Measurements from ENCODE around the gene TNFSF11. TPM values are rescaled to one million over a fixed set of nuclear protein-coding genes. Genes with fewer than 3 reads are reported as not detected.
"Not testable (repeated sequence)": the region's sequence is repeated elsewhere in the genome, so short reads cannot be mapped to it uniquely, and the experiment has no call there.

Gene TNFSF11
- total and polyA plus RNA-seq, 2 experiments from 2014 or later = 9.9 TPM

DNA sequence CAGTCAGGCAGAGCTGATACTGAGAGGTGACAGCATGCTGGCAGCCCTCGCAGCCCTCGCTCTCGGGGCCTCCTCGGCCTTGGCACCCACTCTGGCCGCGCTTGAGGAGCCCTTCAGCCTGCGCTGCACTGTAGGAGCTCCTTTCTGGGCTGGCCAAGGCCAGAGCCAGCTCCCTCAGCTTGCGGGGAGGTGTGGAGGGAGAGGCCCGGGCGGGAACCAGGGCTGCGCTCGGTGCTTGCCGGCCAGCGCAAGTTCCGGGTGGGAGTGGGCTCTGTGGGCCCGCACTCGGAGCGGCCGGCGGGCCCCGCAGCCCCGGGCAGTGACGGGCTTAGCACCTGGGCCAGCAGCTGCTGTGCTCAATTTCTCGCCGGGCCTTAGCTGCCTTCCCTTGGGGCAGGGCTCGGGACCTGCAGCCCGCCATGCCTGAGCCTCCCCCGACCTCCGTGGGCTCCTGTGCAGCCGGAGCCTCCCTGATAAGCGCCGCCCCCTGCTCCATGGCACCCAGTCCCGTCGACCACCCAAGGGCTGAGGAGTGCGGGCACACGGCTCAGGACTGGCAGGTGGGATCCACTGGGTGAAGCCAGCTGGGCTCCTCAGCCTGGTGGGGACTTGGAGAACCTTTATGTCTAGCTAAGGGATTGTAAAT is 14.3 kb upstream of the TNFSF11 start:
- not testable (repeated sequence) for H3K27ac ChIP-seq (ENCODE audit: low read depth); DNase-seq (ENCODE audit: low spot score); H3K27me3 Mint-ChIP-seq (ENCODE audit: insufficient read depth, low read depth, poor library complexity); H3K79me2 ChIP-seq (replicated peaks; ENCODE audit: insufficient read depth); H3K4me2 ChIP-seq; H3K27ac Mint-ChIP-seq; H3K4me3 Mint-ChIP-seq; H3K27me3 ChIP-seq (ENCODE audit: insufficient read depth); H3K4me3 ChIP-seq; H3K4me1 Mint-ChIP-seq; H3K9me2 ChIP-seq (ENCODE audit: insufficient read depth); ATAC-seq; H4K20me1 ChIP-seq (replicated peaks; ENCODE audit: insufficient read depth); H3F3A ChIP-seq (replicated peaks; ENCODE audit: low read depth); H3K4me1 ChIP-seq (ENCODE audit: insufficient read depth)
- peaks cover 42% of the 10 kb centered on the region for H3K9me3 Mint-ChIP-seq
- peaks cover 30% of the 10 kb centered on the region for H3K36me3 Mint-ChIP-seq (ENCODE audit: low read depth)
- Histone ChIP-seq H2AFZ (peak overlapping the region; percentile 76; the same call in 1 of the 2 replicates), H3K36me3 (ENCODE audit: insufficient read depth) (peaks cover 17% of the 10 kb centered on the region; the same call in 1 of the 2 replicates)

DNA sequence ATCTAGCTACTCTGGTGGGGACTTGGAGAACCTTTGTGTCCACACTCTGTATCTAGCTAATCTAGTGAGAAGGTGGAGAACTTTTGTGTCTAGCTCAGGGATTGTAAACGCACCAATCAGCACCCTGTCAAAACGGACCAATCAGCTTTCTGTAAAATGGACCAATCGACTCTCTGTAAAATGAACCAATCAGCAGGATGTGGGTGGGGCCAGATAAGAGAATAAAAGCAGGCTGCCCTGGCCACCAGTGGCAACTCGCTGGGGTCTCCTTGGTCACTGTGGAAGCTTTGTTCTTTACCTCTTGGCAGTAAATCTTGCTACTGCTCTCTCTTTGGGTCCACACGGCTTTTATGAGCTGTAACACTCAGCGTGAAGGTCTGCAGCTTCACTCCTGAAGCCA is 13.6 kb upstream of the TNFSF11 start:
- H3K27ac Mint-ChIP-seq; H3K27ac ChIP-seq (ENCODE audit: low read depth); H3K4me2 ChIP-seq; H3K9me2 ChIP-seq (ENCODE audit: insufficient read depth); H3K4me1 Mint-ChIP-seq; H3K27me3 ChIP-seq (ENCODE audit: insufficient read depth); H2AFZ ChIP-seq; H4K20me1 ChIP-seq (replicated peaks; ENCODE audit: insufficient read depth); DNase-seq (ENCODE audit: low spot score); H3K4me1 ChIP-seq (ENCODE audit: insufficient read depth); H3K4me3 ChIP-seq; H3K79me2 ChIP-seq (replicated peaks; ENCODE audit: insufficient read depth); ATAC-seq; H3K27me3 Mint-ChIP-seq (ENCODE audit: insufficient read depth, low read depth, poor library complexity); H3F3A ChIP-seq (replicated peaks; ENCODE audit: low read depth); H3K4me3 Mint-ChIP-seq: not testable (repeated sequence)
- peaks cover 17% of the 10 kb centered on the region; the same call in 1 of the 2 replicates for H3K36me3 ChIP-seq (ENCODE audit: insufficient read depth)
- Mint-ChIP-seq H3K36me3 (ENCODE audit: low read depth) (peaks cover 33% of the 10 kb centered on the region), H3K9me3 (peaks cover 42% of the 10 kb centered on the region)

DNA sequence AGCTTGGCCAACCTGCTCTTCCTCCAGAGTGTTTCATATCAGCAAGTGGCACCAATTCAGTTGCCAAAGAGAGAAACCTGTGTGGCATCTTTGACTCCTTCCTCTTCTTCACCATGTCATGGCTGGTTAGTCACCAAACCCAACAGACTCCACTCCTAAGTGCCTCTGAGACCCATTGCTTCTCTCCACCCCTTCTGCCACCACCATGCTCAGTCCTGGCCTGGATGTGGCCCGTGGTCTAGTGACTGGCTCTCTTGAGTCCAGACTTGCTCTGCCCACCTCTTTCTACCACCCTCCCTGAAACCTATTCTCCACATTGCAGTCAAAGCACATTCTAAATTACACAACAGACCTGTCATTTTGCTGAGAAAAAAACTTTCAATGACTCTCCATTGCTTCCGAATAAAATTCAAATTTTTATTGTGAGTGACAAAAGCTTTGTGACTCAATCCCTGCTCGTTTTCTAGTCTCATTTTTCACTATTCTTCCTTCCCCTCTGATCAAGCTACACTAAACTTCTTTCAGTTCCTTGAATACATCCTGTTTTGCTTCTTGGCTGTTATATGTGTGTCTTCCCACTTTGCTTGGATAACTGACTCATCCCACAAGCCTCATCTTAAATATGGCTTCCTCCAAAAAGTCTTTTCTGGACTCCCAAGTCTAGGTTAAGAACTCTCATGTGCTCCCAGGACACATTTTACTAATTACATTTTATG is 12.0 kb upstream of the TNFSF11 start:
- Histone ChIP-seq H3K36me3 (ENCODE audit: insufficient read depth) (peaks cover 17% of the 10 kb centered on the region; the same call in 1 of the 2 replicates), H4K20me1 (replicated peaks; ENCODE audit: insufficient read depth) (no peaks in the 10 kb centered on the region), H3K4me2 (no peak overlapping the region), H2AFZ (no peak overlapping the region), H3K27me3 (ENCODE audit: insufficient read depth) (no peaks in the 10 kb centered on the region), H3K9me2 (ENCODE audit: insufficient read depth) (0 out of 2 replicates have a peak, but pooled peaks cover 6% of the 10 kb centered on the region), H3K79me2 (replicated peaks; ENCODE audit: insufficient read depth) (no peaks in the 10 kb centered on the region), H3K4me1 (ENCODE audit: insufficient read depth) (no peaks in the 10 kb centered on the region), H3F3A (replicated peaks; ENCODE audit: low read depth) (no peaks in the 10 kb centered on the region), H3K27ac (ENCODE audit: low read depth) (no peak overlapping the region), H3K4me3 (no peak overlapping the region)
- no peaks in the 10 kb centered on the region for H3K27me3 Mint-ChIP-seq (ENCODE audit: insufficient read depth, low read depth, poor library complexity)
- H3K4me1 Mint-ChIP-seq = no peaks in the 10 kb centered on the region
- peaks cover 33% of the 10 kb centered on the region for H3K36me3 Mint-ChIP-seq (ENCODE audit: low read depth)
- ATAC-seq (no peak), DNase-seq (ENCODE audit: low spot score) (no peak)
- H3K9me3 Mint-ChIP-seq = peaks cover 42% of the 10 kb centered on the region
- TF ChIP-seq, protein P1, sequence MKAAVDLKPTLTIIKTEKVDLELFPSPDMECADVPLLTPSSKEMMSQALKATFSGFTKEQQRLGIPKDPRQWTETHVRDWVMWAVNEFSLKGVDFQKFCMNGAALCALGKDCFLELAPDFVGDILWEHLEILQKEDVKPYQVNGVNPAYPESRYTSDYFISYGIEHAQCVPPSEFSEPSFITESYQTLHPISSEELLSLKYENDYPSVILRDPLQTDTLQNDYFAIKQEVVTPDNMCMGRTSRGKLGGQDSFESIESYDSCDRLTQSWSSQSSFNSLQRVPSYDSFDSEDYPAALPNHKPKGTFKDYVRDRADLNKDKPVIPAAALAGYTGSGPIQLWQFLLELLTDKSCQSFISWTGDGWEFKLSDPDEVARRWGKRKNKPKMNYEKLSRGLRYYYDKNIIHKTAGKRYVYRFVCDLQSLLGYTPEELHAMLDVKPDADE (IDR thresholded peaks at IDR 0.05) = no peak
- TF ChIP-seq JUNB (IDR thresholded peaks at IDR 0.05; ENCODE audit: unreplicated experiment) (no peak), POLR2AphosphoS5 (IDR thresholded peaks at IDR 0.05; ENCODE audit: low read depth) (no peak), NANOG (IDR thresholded peaks at IDR 0.05; ENCODE audit: borderline replicate concordance) (no peak), ZNF331 (CRISPR knock-in tag; IDR thresholded peaks at IDR 0.05; ENCODE audit: low read depth) (no peak), ZNF114 (CRISPR knock-in tag; IDR thresholded peaks at IDR 0.05) (no peak), EZH2 (IDR thresholded peaks at IDR 0.05; ENCODE audit: low read depth, unreplicated experiment) (no peak)
- TF ChIP-seq, protein P2, sequence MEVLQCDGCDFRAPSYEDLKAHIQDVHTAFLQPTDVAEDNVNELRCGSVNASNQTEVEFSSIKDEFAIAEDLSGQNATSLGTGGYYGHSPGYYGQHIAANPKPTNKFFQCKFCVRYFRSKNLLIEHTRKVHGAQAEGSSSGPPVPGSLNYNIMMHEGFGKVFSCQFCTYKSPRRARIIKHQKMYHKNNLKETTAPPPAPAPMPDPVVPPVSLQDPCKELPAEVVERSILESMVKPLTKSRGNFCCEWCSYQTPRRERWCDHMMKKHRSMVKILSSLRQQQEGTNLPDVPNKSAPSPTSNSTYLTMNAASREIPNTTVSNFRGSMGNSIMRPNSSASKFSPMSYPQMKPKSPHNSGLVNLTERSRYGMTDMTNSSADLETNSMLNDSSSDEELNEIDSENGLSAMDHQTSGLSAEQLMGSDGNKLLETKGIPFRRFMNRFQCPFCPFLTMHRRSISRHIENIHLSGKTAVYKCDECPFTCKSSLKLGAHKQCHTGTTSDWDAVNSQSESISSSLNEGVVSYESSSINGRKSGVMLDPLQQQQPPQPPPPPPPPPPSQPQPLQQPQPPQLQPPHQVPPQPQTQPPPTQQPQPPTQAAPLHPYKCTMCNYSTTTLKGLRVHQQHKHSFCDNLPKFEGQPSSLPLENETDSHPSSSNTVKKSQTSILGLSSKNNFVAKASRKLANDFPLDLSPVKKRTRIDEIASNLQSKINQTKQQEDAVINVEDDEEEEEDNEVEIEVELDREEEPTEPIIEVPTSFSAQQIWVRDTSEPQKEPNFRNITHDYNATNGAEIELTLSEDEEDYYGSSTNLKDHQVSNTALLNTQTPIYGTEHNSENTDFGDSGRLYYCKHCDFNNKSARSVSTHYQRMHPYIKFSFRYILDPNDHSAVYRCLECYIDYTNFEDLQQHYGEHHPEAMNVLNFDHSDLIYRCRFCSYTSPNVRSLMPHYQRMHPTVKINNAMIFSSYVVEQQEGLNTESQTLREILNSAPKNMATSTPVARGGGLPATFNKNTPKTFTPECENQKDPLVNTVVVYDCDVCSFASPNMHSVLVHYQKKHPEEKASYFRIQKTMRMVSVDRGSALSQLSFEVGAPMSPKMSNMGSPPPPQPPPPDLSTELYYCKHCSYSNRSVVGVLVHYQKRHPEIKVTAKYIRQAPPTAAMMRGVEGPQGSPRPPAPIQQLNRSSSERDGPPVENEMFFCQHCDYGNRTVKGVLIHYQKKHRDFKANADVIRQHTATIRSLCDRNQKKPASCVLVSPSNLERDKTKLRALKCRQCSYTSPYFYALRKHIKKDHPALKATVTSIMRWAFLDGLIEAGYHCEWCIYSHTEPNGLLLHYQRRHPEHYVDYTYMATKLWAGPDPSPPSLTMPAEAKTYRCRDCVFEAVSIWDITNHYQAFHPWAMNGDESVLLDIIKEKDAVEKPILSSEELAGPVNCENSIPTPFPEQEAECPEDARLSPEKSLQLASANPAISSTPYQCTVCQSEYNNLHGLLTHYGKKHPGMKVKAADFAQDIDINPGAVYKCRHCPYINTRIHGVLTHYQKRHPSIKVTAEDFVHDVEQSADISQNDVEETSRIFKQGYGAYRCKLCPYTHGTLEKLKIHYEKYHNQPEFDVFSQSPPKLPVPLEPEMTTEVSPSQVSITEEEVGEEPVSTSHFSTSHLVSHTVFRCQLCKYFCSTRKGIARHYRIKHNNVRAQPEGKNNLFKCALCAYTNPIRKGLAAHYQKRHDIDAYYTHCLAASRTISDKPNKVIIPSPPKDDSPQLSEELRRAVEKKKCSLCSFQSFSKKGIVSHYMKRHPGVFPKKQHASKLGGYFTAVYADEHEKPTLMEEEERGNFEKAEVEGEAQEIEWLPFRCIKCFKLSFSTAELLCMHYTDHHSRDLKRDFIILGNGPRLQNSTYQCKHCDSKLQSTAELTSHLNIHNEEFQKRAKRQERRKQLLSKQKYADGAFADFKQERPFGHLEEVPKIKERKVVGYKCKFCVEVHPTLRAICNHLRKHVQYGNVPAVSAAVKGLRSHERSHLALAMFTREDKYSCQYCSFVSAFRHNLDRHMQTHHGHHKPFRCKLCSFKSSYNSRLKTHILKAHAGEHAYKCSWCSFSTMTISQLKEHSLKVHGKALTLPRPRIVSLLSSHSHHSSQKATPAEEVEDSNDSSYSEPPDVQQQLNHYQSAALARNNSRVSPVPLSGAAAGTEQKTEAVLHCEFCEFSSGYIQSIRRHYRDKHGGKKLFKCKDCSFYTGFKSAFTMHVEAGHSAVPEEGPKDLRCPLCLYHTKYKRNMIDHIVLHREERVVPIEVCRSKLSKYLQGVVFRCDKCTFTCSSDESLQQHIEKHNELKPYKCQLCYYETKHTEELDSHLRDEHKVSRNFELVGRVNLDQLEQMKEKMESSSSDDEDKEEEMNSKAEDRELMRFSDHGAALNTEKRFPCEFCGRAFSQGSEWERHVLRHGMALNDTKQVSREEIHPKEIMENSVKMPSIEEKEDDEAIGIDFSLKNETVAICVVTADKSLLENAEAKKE (CRISPR knock-in tag; IDR thresholded peaks at IDR 0.05) = no peak
- H3K4me3 Mint-ChIP-seq = no peak overlapping the region
- no peak overlapping the region for H3K27ac Mint-ChIP-seq
